OCI-LY1 (cell line): Measurements from ENCODE around the gene ZNF862.

ENCODE experiments used
- CTCF ChIP-seq: fragments of 200-600 bp; sonication (generic), shearing (Covaris generic); IDR thresholded peaks from 2 replicates; pipeline ENCODE4 v1.5.1; 2017; ENCODE audit warnings: mild to moderate bottlenecking, antibody characterized with exemption, low read length, moderate library complexity, mixed read lengths
- EZH2 ChIP-seq: fragments of 200-600 bp; sonication (generic), shearing (Covaris generic); IDR thresholded peaks from 2 replicates; pipeline ENCODE4 v1.8.0; 2017; ENCODE audit warnings: borderline replicate concordance, mixed run types, mild to moderate bottlenecking, antibody characterized with exemption, low read length, moderate library complexity, mixed read lengths

GRCh38 chr7:149883048-149883438 is 44.9 kb downstream of the ZNF862 start:
- no peak for TF ChIP-seq EZH2
- no peak for TF ChIP-seq CTCF
